Kidney epithelial cell (primary cell): ENCODE data around the gene RARRES1. TPM values are rescaled to one million over a fixed set of nuclear protein-coding genes. Genes with fewer than 3 reads are reported as not detected.
A peak's percentile ranks its signal among the peaks of the same experiment; 100 is the strongest.

Experiments
- DNase-seq: peaks from one replicate; pipeline ENCODE4 v3.0.0-alpha.2; 2010; ENCODE audit warnings: low read depth
- H3K27me3 ChIP-seq: 2 replicates; pipeline ENCODE4 v1.6.0; 2011; ENCODE audit warnings: low read length; ENCODE audit not compliant: control insufficient read depth, insufficient read depth
- H3K36me3 ChIP-seq: 2 replicates; pipeline ENCODE4 v1.5.1; 2011; ENCODE audit warnings: low read length; ENCODE audit not compliant: control insufficient read depth, insufficient read depth
- H3K4me3 ChIP-seq: 2 replicates; pipeline ENCODE4 v1.5.1; 2011; ENCODE audit warnings: low read depth, mild to moderate bottlenecking, control low read depth, low read length
- total RNA-seq: library from RNA; depleted of rRNA; stranded (reverse); fragments of >200 nt; gene quantifications from 2 replicates; pipeline ENCODE4 v1.2.3, GENCODE V29; 2015
- TF ChIP-seq, protein P1 (sequence below): IDR thresholded peaks from 2 replicates; pipeline ENCODE4 v1.5.1; 2011; ENCODE audit warnings: mild to moderate bottlenecking, moderate library complexity, low read length, control low read depth, inconsistent platforms; ENCODE audit not compliant: insufficient read depth, poor library complexity, severe bottlenecking

Gene RARRES1
- total RNA-seq, 1 donor from 2014 or later, result 5.3 TPM

DNA sequence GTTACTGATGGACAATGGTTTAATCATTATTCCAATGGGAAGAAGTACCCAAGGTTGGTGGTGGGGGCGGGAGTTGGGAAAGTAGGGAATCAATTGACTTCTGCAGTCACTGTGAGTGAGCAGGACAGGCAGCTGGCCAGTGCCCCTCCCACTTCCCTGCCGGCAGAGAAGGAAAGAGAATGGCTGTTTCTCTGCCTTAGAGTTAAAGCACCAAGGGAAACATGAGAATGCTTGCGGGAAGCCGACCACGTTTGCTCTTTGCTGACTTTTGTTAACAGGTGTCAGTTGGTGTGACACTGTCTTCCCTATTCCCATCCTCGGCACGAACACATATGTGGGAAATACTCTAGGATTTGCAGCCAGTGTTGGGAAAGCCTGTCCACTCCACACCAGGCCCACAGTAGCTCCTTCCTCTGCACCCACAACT lies 36.1 kb upstream of the RARRES1 start:
- H3K27me3 ChIP-seq, result no peaks in the 10 kb centered on the region
- no peak overlapping the region for H3K4me3 ChIP-seq
- no peaks in the 10 kb centered on the region for H3K36me3 ChIP-seq
- TF ChIP-seq, protein P1, sequence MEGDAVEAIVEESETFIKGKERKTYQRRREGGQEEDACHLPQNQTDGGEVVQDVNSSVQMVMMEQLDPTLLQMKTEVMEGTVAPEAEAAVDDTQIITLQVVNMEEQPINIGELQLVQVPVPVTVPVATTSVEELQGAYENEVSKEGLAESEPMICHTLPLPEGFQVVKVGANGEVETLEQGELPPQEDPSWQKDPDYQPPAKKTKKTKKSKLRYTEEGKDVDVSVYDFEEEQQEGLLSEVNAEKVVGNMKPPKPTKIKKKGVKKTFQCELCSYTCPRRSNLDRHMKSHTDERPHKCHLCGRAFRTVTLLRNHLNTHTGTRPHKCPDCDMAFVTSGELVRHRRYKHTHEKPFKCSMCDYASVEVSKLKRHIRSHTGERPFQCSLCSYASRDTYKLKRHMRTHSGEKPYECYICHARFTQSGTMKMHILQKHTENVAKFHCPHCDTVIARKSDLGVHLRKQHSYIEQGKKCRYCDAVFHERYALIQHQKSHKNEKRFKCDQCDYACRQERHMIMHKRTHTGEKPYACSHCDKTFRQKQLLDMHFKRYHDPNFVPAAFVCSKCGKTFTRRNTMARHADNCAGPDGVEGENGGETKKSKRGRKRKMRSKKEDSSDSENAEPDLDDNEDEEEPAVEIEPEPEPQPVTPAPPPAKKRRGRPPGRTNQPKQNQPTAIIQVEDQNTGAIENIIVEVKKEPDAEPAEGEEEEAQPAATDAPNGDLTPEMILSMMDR, result no peak
- peak; percentile 48 for DNase-seq

DNA sequence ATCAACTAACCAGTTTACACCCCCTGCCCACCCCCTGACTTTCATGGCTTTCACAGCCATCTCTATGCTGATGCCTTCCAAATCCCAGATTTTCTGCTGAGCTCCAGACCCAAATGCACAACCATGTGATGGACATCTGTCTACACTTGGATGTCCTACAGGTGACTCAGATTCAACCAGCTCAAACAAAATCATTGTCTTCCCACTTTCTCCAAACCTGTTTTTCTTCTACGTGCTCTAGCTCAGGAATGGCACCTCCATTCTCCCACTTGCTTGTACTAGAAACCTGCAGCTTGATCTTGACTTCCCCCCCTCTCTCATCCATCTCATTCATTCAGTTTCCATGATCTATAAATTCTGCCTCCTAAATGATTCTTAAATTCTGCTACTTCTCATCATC lies 34.1 kb upstream of the RARRES1 start:
- Histone ChIP-seq H3K27me3 (no peaks in the 10 kb centered on the region), H3K36me3 (no peaks in the 10 kb centered on the region), H3K4me3 (no peak overlapping the region)
- DNase-seq, result no peak
- TF ChIP-seq, protein P1, result no peak

DNA sequence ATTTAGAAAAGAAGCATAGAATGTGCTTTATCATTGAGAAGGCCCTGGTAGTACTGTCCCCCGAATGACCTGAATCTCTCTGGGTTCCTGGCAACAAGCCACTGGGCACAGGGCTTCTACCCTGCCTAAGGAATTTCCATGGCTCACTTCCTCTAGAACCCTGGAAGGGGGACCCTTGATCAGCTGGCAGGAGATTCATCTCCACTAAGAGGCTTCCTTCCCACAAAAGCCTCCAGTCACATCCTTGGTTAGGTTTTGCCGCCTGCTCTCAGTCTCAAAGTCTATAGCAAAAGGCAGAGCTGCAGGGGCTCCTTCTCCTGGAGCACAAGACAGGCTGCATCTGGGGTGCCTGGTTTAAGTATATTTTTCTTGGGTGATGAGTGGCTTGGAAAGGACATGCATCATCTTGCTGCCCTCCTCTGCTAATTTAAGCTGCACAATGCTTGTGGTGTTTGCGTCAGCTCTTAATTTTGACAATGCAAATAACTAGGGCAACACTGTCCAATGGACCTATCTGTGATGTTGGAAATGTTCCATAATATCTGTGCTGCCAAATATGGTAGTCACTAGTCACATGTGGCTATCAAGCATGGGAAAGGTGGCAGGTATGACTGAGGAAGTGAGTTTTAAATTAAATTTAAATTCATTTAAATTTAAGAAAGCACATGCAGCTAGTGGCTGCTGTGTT lies 33.4 kb upstream of the RARRES1 start:
- DNase-seq, result no peak
- no peaks in the 10 kb centered on the region for H3K27me3 ChIP-seq
- TF ChIP-seq, protein P1, result no peak
- H3K4me3 ChIP-seq, result no peak overlapping the region
- no peaks in the 10 kb centered on the region for H3K36me3 ChIP-seq

DNA sequence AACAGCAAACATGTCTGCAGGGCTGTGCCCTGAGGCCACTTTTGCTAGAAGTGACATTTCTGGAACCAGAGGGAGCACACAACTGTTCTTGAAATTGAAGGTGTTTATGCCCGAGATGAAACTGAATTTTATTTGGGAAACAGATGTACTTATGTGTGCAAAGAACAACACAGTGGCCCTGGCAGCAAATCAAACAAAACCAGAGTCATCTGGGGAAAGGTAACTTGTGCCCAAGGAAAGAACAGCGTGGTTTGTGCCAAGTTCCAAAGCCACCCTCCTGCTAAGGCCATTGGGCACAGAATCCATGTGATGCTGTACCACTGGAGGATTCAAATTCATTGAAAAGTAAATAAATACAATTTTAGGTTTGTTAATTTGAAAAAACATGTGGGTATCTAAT lies 31.2 kb upstream of the RARRES1 start:
- DNase-seq, result no peak
- no peaks in the 10 kb centered on the region for H3K36me3 ChIP-seq
- H3K4me3 ChIP-seq, result no peak overlapping the region
- H3K27me3 ChIP-seq, result no peaks in the 10 kb centered on the region
- TF ChIP-seq, protein P1, result no peak

DNA sequence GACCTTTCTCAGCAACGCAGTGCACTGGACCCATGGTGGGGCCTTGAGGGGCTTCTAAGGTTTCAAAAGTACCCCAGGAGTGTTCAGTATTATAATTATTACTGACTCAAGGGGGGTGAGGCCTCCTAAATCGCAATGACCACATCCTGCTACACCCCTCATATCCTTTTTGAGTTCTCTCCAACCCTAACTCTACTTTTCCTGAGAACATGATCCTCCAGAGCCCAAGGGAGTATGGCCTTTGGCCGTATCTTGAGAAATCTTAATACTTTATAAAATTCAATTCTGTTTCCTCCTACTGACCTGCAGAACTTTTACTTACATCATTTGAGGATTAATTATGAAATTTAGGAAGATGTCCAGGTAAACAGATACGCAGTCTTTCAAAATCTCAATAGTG lies 30.4 kb upstream of the RARRES1 start:
- no peak for DNase-seq
- Histone ChIP-seq H3K27me3 (no peaks in the 10 kb centered on the region), H3K4me3 (no peak overlapping the region), H3K36me3 (no peaks in the 10 kb centered on the region)
- TF ChIP-seq, protein P1, result no peak

DNA sequence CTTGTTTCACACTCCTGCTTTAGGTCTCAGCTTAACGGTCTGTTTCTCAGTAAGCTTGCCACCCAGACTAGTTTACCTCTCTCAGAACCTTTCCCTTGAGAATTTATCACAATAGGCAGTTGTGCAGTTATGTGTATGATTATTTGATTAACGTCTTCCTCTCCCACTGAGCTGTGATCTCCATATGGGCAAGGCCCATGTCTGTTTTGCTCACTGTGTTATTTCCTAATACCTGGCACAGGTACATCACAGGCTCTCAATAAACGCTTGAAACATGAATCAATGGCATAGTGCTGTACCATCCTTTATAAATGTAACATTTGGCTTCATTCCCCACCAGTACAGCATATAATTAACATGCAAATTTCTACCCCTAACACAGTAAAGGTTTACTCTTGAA lies 29.1 kb upstream of the RARRES1 start:
- no peaks in the 10 kb centered on the region for H3K36me3 ChIP-seq
- TF ChIP-seq, protein P1, result no peak
- DNase-seq, result no peak
- H3K27me3 ChIP-seq, result no peaks in the 10 kb centered on the region
- no peak overlapping the region for H3K4me3 ChIP-seq
